Skin of body (tissue), 3 donors: ENCODE measurements around the gene GPRC5B. TPM values are rescaled to one million over a fixed set of nuclear protein-coding genes. Genes with fewer than 3 reads are reported as not detected.
A peak's percentile ranks its signal among the peaks of the same experiment; 100 is the strongest.

Experiments used
- DNase-seq: peaks from one replicate; lab custom pipeline; 2025; lab: John Stamatoyannopoulos, UW
- small RNA-seq: library from RNA; depleted of rRNA; stranded (forward); fragments of <200 nt; gene quantifications from one replicate; pipeline ENCODE3, GENCODE V24; 2014; ENCODE audit warnings: low replicate concordance
- total RNA-seq: library from RNA; depleted of rRNA; stranded (reverse); fragments of >200 nt; gene quantifications from one replicate; pipeline ENCODE4 v1.2.3, GENCODE V29; 2014

The GPRC5B gene
- total RNA-seq, 1 donor from 2014 or later: 26.1 TPM

- no peak for DNase-seq
These were observed 69.2 kb downstream of the GPRC5B start for GRCh38 chr16:19815418-19815817.

GRCh38 chr16:19812986-19813385 lies 71.7 kb downstream of the GPRC5B start:
- no peak for DNase-seq

- peak; percentile 79 for DNase-seq
These were observed 73.6 kb downstream of the GPRC5B start for GRCh38 chr16:19810817-19811731.

- no peak for DNase-seq
These were observed 75.0 kb downstream of the GPRC5B start for GRCh38 chr16:19809693-19810092.

- DNase-seq: no peak
These were observed 75.5 kb downstream of the GPRC5B start for GRCh38 chr16:19809121-19809635.

- DNase-seq: no peak
These were observed 76.5 kb downstream of the GPRC5B start for GRCh38 chr16:19808061-19808641.

Small RNAs within 50 kb of the gene (small RNA-seq; reads per million reads assigned to genes)
- gene LARP7P2: not detected

Other genes with a start within 250 kb of the GPRC5B start
- 10.9 TPM for gene KNOP1, start 166.6 kb downstream of the GPRC5B start, total RNA-seq
- 11.4 TPM for gene IQCK, start 166.6 kb downstream of the GPRC5B start, total RNA-seq
- not detected for gene GPR139, start 189.0 kb upstream of the GPRC5B start, total RNA-seq